Spleen (tissue), 11 donors: ENCODE measurements around the gene MAGEB18. TPM values are rescaled to one million over a fixed set of nuclear protein-coding genes. Genes with fewer than 3 reads are reported as not detected.

Source experiments
- DNase-seq: peaks from one replicate; pipeline ENCODE4 v3.0.0-alpha.2; 2020
- H3K27ac ChIP-seq, 8 donors: fragments of 200-600 bp; sonication (generic) in 7 of 8; 1 replicate in 4 of 8; 2 replicates in 4 of 8; pipeline versions ENCODE4 v1.5.0 to v1.8.0; 2016 to 2021; ENCODE audit warnings: inconsistent platforms in 4 of 8, mild to moderate bottlenecking in 4 of 8, moderate library complexity in 1 of 8
- H3K27me3 ChIP-seq, 7 donors: fragments of 200-600 bp; sonication (generic) in 6 of 7; replicated peaks in 1 of 7; 1 replicate in 4 of 7; 2 replicates in 3 of 7; pipeline versions ENCODE4 v1.5.0 to v1.8.0; 2016 to 2021; ENCODE audit warnings: inconsistent platforms in 3 of 7, mild to moderate bottlenecking in 1 of 7
- H3K36me3 ChIP-seq, 6 donors: fragments of 200-600 bp; sonication (generic) in 5 of 6; 1 replicate in 4 of 6; 2 replicates in 2 of 6; pipeline versions ENCODE4 v1.5.0 to v1.8.0; 2016 to 2021; ENCODE audit warnings: inconsistent platforms in 2 of 6
- H3K4me1 ChIP-seq, 6 donors: fragments of 200-600 bp; sonication (generic) in 5 of 6; 1 replicate in 3 of 6; 2 replicates in 3 of 6; pipeline versions ENCODE4 v1.5.0 to v1.8.0; 2016 to 2021; ENCODE audit warnings: inconsistent platforms in 3 of 6
- H3K4me3 ChIP-seq, 8 donors: fragments of 200-600 bp; sonication (generic) in 7 of 8; 1 replicate in 4 of 8; 2 replicates in 4 of 8; pipeline versions ENCODE4 v1.5.0 to v1.8.0; 2016 to 2021; ENCODE audit warnings: inconsistent platforms in 4 of 8, mild to moderate bottlenecking in 4 of 8, moderate library complexity in 2 of 8
- H3K9me3 ChIP-seq, 8 donors: fragments of 200-600 bp; sonication (generic) in 7 of 8; 1 replicate in 4 of 8; 2 replicates in 4 of 8; pipeline versions ENCODE4 v1.5.0 to v1.8.0; 2016 to 2021; ENCODE audit warnings: inconsistent platforms in 4 of 8
- CTCF ChIP-seq, 11 experiments: fragments of 200-600 bp in 7 of 11; fragments of 450-650 bp in 4 of 11; sonication (generic) in 4 of 11; IDR thresholded peaks in 8 of 11; conservative IDR thresholded peaks in 3 of 11; 1 replicate in 7 of 11; 2 replicates in 4 of 11; pipeline versions ENCODE4 v1.4.0 to v1.8.0; 2016 to 2021; ENCODE audit warnings: antibody characterized with exemption in 11 of 11, inconsistent platforms in 4 of 11, mild to moderate bottlenecking in 1 of 11
- POLR2A ChIP-seq, 3 donors: fragments of 450-650 bp; IDR thresholded peaks; one replicate each; pipeline ENCODE4 v1.5.1; 2017; ENCODE audit warnings: antibody characterized with exemption in 3 of 3, mild to moderate bottlenecking in 1 of 3
- POLR2AphosphoS5 ChIP-seq, 3 donors: sonication (generic); formaldehyde crosslinking; IDR thresholded peaks; one replicate each; pipeline ENCODE4 v1.5.1; 2017; ENCODE audit warnings: antibody characterized with exemption in 3 of 3
- WGBS, 5 donors: extraction: QIAGEN DNeasy Blood & Tissue Kit in 3 of 5; methylation state at CpG; one replicate each; pipeline versions ENCODE4 v1.1.5 to v1.1.7; 2013 to 2018; 5-methylcytosine and 5-hydroxymethylcytosine counted together
- intact Hi-C: fragments of 100-400 bp; cut with DNase I; formaldehyde crosslinking; loops from one replicate; pipeline ENCODE4 v1.15.0; 2023; ENCODE audit warnings: low total_unique reads
- polyA plus RNA-seq, 3 donors: library from polyadenylated mRNA; stranded (reverse); fragments of 200-250 nt; gene quantifications; one replicate each; pipeline ENCODE4 v1.2.1, GENCODE V29; 2013
- total RNA-seq, 7 donors: library from RNA; depleted of rRNA in 3 of 7; stranded (reverse); fragments of >200 nt in 3 of 7; fragmentation: NEBNext Ultra II Directional in 4 of 7; extraction: Animal tissue kit (Norgen Biotek cat#: 25700) in 4 of 7; gene quantifications; one replicate each; pipeline versions ENCODE4 v1.1.0 to v1.2.1, GENCODE V29; 2016 to 2021
- donor health status: healthy with polysubstance abuse.
- donor health status: DM: no; HTN: no; CAD: no; lungs with moderate emphysema.
- donor health status: DM: no; HTN: no; CAD: no.
- donor health status: Bipolar disorder and iron deficiency.
- donor health status: healthy.
- donor health status: DM: no; HTN: no; CAD: no.
- donor health status: DM: yes; HTN: yes; CAD: no.

The MAGEB18 gene
- total and polyA plus RNA-seq, 10 donors, result not detected

- Histone ChIP-seq H3K27me3 (no peaks in the 10 kb centered on the region), H3K36me3 (no peaks in the 10 kb centered on the region), H3K27ac (no peak within 1 kb of the TSS), H3K9me3 (peaks cover 0 to 8% (median 0%) of the 10 kb centered on the region in 8 donors), H3K4me1 (no peaks in the 10 kb centered on the region), H3K4me3 (no peak within 1 kb of the TSS)
- WGBS, 5 donors, result 78 to 98% (median 91%) methylated on average over 4 to 10 of the region's 10 CpGs
- intact Hi-C loops, result no loop called here
- TF ChIP-seq POLR2A (IDR thresholded peaks at IDR 0.05) (no peak), CTCF (IDR thresholded peaks at IDR 0.05 in 8 of 11, conservative IDR thresholded peaks at IDR 0.05 in 3 of 11) (no peak), POLR2AphosphoS5 (IDR thresholded peaks at IDR 0.05) (no peak)
- no peak for DNase-seq
Measured at GRCh38 chrX:26160301-26160700, 22.2 kb downstream of the MAGEB18 start, which contains the start of gene MAGEB6B. Gene MAGEB6B, plus strand, starts transcription at chrX:26160601. Its CDS starts 0 bp downstream, at chrX:26160601.

Other genes with a start within 250 kb of the MAGEB18 start
- not detected for gene MAGEB6B, start 22.3 kb downstream of the MAGEB18 start, total RNA-seq
- not detected for gene MAGEB6B, start 22.3 kb downstream of the MAGEB18 start, polyA plus RNA-seq
- not detected for gene MAGEB6, start 54.1 kb downstream of the MAGEB18 start, total RNA-seq
- gene MAGEB6, start 54.1 kb downstream of the MAGEB18 start, polyA plus RNA-seq, result not detected
- not detected for gene MAGEB5, start 77.8 kb downstream of the MAGEB18 start, total RNA-seq
- gene MAGEB5, start 77.8 kb downstream of the MAGEB18 start, polyA plus RNA-seq, result not detected